H9 (cell line): Measurements from ENCODE around the gene CLCNKA. TPM values are rescaled to one million over a fixed set of nuclear protein-coding genes. Genes with fewer than 3 reads are reported as not detected.

Source experiments
- DNase-seq: peaks from one replicate; pipeline ENCODE4 v3.0.0-alpha.2; 2017
- H2AFZ ChIP-seq: one replicate; pipeline ENCODE4 v1.6.1; 2013; ENCODE audit warnings: mild to moderate bottlenecking, low read length, control low read depth, moderate library complexity
- H2AK5ac ChIP-seq: 2 replicates; pipeline ENCODE4 v1.6.1; 2013; ENCODE audit warnings: low read length, control low read depth, mixed read lengths; ENCODE audit not compliant: insufficient read length
- H2BK120ac ChIP-seq: one replicate; pipeline ENCODE4 v1.6.1; 2013; ENCODE audit warnings: low read depth, mild to moderate bottlenecking, low read length, control low read depth, inconsistent platforms; ENCODE audit not compliant: poor library complexity, severe bottlenecking
- H2BK12ac ChIP-seq: 2 replicates; pipeline ENCODE4 v1.6.1; 2013; ENCODE audit warnings: low read length, control low read depth, mixed read lengths, low read depth; ENCODE audit not compliant: insufficient read length
- H2BK15ac ChIP-seq: 2 replicates; pipeline ENCODE4 v1.6.1; 2013; ENCODE audit warnings: low read depth, low read length, control low read depth
- H2BK20ac ChIP-seq: one replicate; pipeline ENCODE4 v1.6.1; 2013; ENCODE audit warnings: low read depth, mild to moderate bottlenecking, low read length, control low read depth, inconsistent platforms; ENCODE audit not compliant: poor library complexity, severe bottlenecking
- H2BK5ac ChIP-seq: 2 replicates; pipeline ENCODE4 v1.6.1; 2013; ENCODE audit warnings: low read length, control low read depth, mixed read lengths; ENCODE audit not compliant: insufficient read length
- H3K14ac ChIP-seq: 2 replicates; pipeline ENCODE4 v1.6.1; 2013; ENCODE audit warnings: low read length, control low read depth; ENCODE audit not compliant: insufficient read depth
- H3K18ac ChIP-seq: 2 replicates; pipeline ENCODE4 v1.6.1; 2013; ENCODE audit warnings: low read depth, mild to moderate bottlenecking, mixed read lengths, low read length, control low read depth; ENCODE audit not compliant: insufficient read length
- H3K23ac ChIP-seq: 2 replicates; pipeline ENCODE4 v1.6.1; 2013; ENCODE audit warnings: low read length, control low read depth, mixed read lengths, low read depth; ENCODE audit not compliant: insufficient read length
- H3K23me2 ChIP-seq: 2 replicates; pipeline ENCODE4 v1.6.1; 2013; ENCODE audit warnings: low read depth, mild to moderate bottlenecking, mixed read lengths, low read length, control low read depth; ENCODE audit not compliant: insufficient read length, poor library complexity, severe bottlenecking
- H3K27ac ChIP-seq: 2 replicates; pipeline ENCODE4 v1.5.1; 2013; ENCODE audit warnings: low read length, control low read depth, mixed read lengths, low read depth; ENCODE audit not compliant: insufficient read length
- H3K27me3 ChIP-seq: 2 replicates; pipeline ENCODE4 v1.6.1; 2013; ENCODE audit warnings: low read length, control low read depth, inconsistent platforms; ENCODE audit not compliant: insufficient read depth
- H3K4ac ChIP-seq: 2 replicates; pipeline ENCODE4 v1.6.1; 2013; ENCODE audit warnings: low read depth, mild to moderate bottlenecking, control low read depth, inconsistent platforms, low read length, moderate library complexity
- H3K4me1 ChIP-seq: 2 replicates; pipeline ENCODE4 v1.6.1; 2013; ENCODE audit warnings: low read length, control low read depth, inconsistent platforms; ENCODE audit not compliant: insufficient read depth
- H3K4me2 ChIP-seq: 2 replicates; pipeline ENCODE4 v1.6.1; 2013; ENCODE audit warnings: low read length, control low read depth, mixed read lengths; ENCODE audit not compliant: insufficient read length, insufficient read depth
- H3K56ac ChIP-seq: 2 replicates; pipeline ENCODE4 v1.6.1; 2013; ENCODE audit warnings: low read depth, mild to moderate bottlenecking, mixed read lengths, low read length, control low read depth; ENCODE audit not compliant: insufficient read length
- H3K79me1 ChIP-seq: 2 replicates; pipeline ENCODE4 v1.6.1; 2013; ENCODE audit warnings: low read depth, mild to moderate bottlenecking, moderate library complexity, low read length, control low read depth, inconsistent platforms; ENCODE audit not compliant: insufficient read depth, poor library complexity, severe bottlenecking
- H3K79me2 ChIP-seq: 2 replicates; pipeline ENCODE4 v1.6.1; 2013; ENCODE audit warnings: low read length, control low read depth, inconsistent platforms; ENCODE audit not compliant: insufficient read depth
- H3K9ac ChIP-seq: 2 replicates; pipeline ENCODE4 v1.6.1; 2013; ENCODE audit warnings: low read length, control low read depth, mixed read lengths; ENCODE audit not compliant: insufficient read length; ENCODE audit errors: extremely low read depth
- H3K9me3 ChIP-seq: one replicate; pipeline ENCODE4 v1.6.1; 2013; ENCODE audit warnings: low read depth, low read length, inconsistent platforms; ENCODE audit not compliant: control insufficient read depth
- H3T11ph ChIP-seq: one replicate; pipeline ENCODE4 v1.6.1; 2013; ENCODE audit warnings: mild to moderate bottlenecking, low read length, control low read depth, inconsistent platforms
- H4K20me1 ChIP-seq: one replicate; pipeline ENCODE4 v1.6.1; 2013; ENCODE audit not compliant: control insufficient read depth, insufficient read length, insufficient read depth
- H4K5ac ChIP-seq: 2 replicates; pipeline ENCODE4 v1.6.1; 2013; ENCODE audit warnings: low read depth, mild to moderate bottlenecking, mixed read lengths, low read length, control low read depth; ENCODE audit not compliant: insufficient read length
- H4K8ac ChIP-seq: replicated peaks from 2 replicates; pipeline ENCODE4 v1.6.1; 2013; ENCODE audit warnings: low read length, control low read depth, mixed read lengths, low read depth; ENCODE audit not compliant: insufficient read length
- H4K91ac ChIP-seq: 2 replicates; pipeline ENCODE4 v1.6.1; 2013; ENCODE audit warnings: low read depth, mild to moderate bottlenecking, moderate library complexity, mixed read lengths, low read length, control low read depth; ENCODE audit not compliant: insufficient read length
- H3K27ac Mint-ChIP-seq, 3 experiments: 2 replicates in 2 of 3; 3 replicates in 1 of 3; pipeline ENCODE4 v1.8.0; 2020 to 2021; ENCODE audit warnings: mixed read lengths in 3 of 3, mild to moderate bottlenecking in 1 of 3, moderate library complexity in 1 of 3
- H3K27me3 Mint-ChIP-seq: 2 replicates; pipeline ENCODE4 v1.8.0; 2021; ENCODE audit warnings: low read depth, mild to moderate bottlenecking, moderate library complexity, mixed read lengths
- H3K36me3 Mint-ChIP-seq, 3 experiments: 2 replicates in 2 of 3; 3 replicates in 1 of 3; pipeline ENCODE4 v1.8.0; 2020 to 2021; ENCODE audit warnings: low read depth in 3 of 3, mixed read lengths in 3 of 3; ENCODE audit not compliant: insufficient read depth in 1 of 3
- H3K4me1 Mint-ChIP-seq, 2 experiments: 2 replicates each; pipeline ENCODE4 v1.8.0; 2020; ENCODE audit warnings: mixed read lengths in 2 of 2
- H3K4me3 Mint-ChIP-seq, 2 experiments: 2 replicates in 1 of 2; 3 replicates in 1 of 2; pipeline ENCODE4 v1.8.0; 2020 to 2021; ENCODE audit warnings: mild to moderate bottlenecking in 2 of 2, mixed read lengths in 2 of 2, moderate library complexity in 1 of 2
- H3K9me3 Mint-ChIP-seq, 2 experiments: 2 replicates in 1 of 2; 3 replicates in 1 of 2; pipeline ENCODE4 v1.8.0; 2020; ENCODE audit warnings: mild to moderate bottlenecking in 2 of 2, mixed read lengths in 2 of 2, moderate library complexity in 1 of 2
- CTCF ChIP-seq: fragments of 200-600 bp; sonication (generic); conservative IDR thresholded peaks from 3 replicates; pipeline ENCODE4 v1.8.0; 2021; ENCODE audit warnings: antibody characterized with exemption, mild to moderate bottlenecking
- WGBS: extraction: QIAGEN DNeasy Blood & Tissue Kit; methylation state at CpG from one replicate; pipeline ENCODE4 v1.1.7; 2013; ENCODE audit warnings: missing lambda C conversion rate, low lambda C conversion rate, mixed read lengths; ENCODE audit not compliant: insufficient read length; ENCODE audit errors: extremely low coverage; 5-methylcytosine and 5-hydroxymethylcytosine counted together
- total RNA-seq: library from RNA; stranded (reverse); gene quantifications from 2 replicates; pipeline ENCODE4 v1.2.1, GENCODE V29; 2021

The CLCNKA gene
- total RNA-seq, 1 experiment from 2014 or later, result 0.98 TPM

GRCh38 chr1:16043521-16043920 lies 21.7 kb downstream of the CLCNKA start, which contains the start of gene CLCNKB:
TSS of gene CLCNKB (plus strand) at chr1:16043782. CDS start at chr1:16044493, 711 bp downstream.
- TF ChIP-seq CTCF, result no peak
- peaks cover 31% of the 10 kb centered on the region for H3K27me3 Mint-ChIP-seq
- no peak within 1 kb of the TSS for H3K4me3 Mint-ChIP-seq
- no peak within 1 kb of the TSS; a peak in 1 of 7 replicates for H3K27ac Mint-ChIP-seq
- Histone ChIP-seq H2BK5ac (no peak within 1 kb of the TSS), H3K4ac (no peak within 1 kb of the TSS), H3K18ac (no peak within 1 kb of the TSS), H2BK20ac (no peak within 1 kb of the TSS), H3K9ac (no peak within 1 kb of the TSS), H2BK120ac (no peak within 1 kb of the TSS), H3K23me2 (no peaks in the 10 kb centered on the region), H3K27me3 (no peaks in the 10 kb centered on the region), H3K79me2 (no peaks in the 10 kb centered on the region), H3K27ac (no peak within 1 kb of the TSS), H4K8ac (no peak within 1 kb of the TSS), H3K79me1 (no peaks in the 10 kb centered on the region), H4K5ac (no peak within 1 kb of the TSS), H4K20me1 (no peaks in the 10 kb centered on the region), H4K91ac (no peak within 1 kb of the TSS), H3K9me3 (no peaks in the 10 kb centered on the region), H3T11ph (no peak within 1 kb of the TSS), H2BK15ac (no peak within 1 kb of the TSS), H2AFZ (no peak within 1 kb of the TSS), H2BK12ac (no peak within 1 kb of the TSS), H3K4me2 (no peak within 1 kb of the TSS), H2AK5ac (no peak within 1 kb of the TSS), H3K4me1 (no peaks in the 10 kb centered on the region), H3K14ac (no peak within 1 kb of the TSS), H3K23ac (no peak within 1 kb of the TSS), H3K56ac (no peak within 1 kb of the TSS)
- no CpG with 5 or more reads among the region's 7 CpGs for WGBS
- no peaks in the 10 kb centered on the region for H3K36me3 Mint-ChIP-seq
- no peaks in the 10 kb centered on the region for H3K9me3 Mint-ChIP-seq
- DNase-seq, result no peak
- peaks cover 0 to 12% of the 10 kb centered on the region in 2 experiments; a peak in 2 of 4 replicates for H3K4me1 Mint-ChIP-seq
